HG03139 (cell line): ENCODE results near the gene MGAT4A.

Experiments
- ATAC-seq: cut with Tn5 transposase; IDR thresholded peaks from one replicate; pipeline ENCODE4 v1.9.1; 2021; ENCODE audit not compliant: unreplicated experiment

Gene MGAT4A

DNA sequence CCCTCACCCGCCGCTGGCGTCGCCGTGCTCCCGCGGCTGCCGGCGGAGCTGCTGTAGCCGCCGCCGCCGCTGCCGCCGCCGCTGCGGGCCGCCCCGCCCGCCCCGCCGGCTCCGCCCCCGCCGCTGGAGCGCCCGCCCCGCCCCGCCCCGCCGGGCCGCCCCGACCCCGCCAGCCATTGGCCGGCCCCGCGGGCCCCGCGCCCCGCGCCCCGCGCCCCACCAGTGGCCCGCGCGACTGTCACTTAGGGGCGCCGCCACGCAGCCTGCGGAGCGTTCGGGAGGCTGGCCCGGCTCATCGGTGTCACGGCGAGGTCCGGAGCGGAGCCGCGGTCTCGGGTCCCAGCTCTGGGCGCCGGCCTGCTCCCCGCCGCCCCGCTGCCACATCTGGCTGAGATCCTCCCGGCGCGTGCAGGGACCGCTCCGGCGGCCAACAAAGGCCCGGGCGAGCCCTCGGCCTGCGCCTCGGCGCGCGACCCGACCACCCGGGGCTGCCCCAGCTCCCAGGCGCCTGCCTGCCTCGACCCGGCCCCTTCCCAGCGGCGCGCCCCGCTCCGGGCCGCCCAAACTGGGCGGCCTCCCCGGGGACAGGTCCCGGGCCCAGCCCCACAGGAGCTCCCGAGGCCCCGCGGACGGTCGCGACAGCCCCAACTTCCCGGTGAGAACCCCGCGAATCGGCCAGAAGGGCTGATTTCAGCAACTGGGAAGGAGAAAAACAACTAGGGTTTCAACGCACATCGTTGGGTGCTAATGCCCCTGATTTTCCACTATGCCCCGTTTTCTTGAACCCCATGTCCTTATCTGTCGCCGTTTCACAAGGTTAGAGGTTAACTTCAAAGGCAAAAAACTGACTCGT lies at the start of gene MGAT4A:
TSS of gene MGAT4A (minus strand) at position 92 of the 853 bp plus-strand sequence. CDS start 4,800 bp downstream, outside the sequence.
- ATAC-seq: peak; percentile 64

- ATAC-seq: no peak
Measured at GRCh38 chr2:98778741-98779483, 48.0 kb upstream of the MGAT4A start.

- ATAC-seq: no peak
Measured at GRCh38 chr2:98778151-98778550, 47.2 kb upstream of the MGAT4A start.

DNA sequence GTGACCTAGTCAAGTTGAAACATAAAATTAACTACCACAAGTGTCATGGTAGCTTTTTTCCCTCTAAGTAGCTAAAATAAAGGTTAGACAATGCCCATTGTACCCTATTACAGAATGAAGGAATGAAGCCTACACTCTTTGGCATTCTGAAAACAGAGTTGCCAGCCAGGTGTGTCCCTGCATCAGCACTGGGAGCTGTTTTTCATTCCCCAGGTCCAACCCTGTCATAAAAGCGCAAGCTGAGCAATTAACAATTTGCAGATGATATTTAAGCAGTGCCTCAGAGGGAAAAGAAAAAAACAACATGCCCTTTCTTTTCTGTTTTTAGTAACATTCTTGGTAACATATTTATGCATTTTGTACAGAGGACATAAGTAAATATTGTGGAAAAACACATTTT lies 46.8 kb upstream of the MGAT4A start:
- no peak for ATAC-seq

GRCh38 chr2:98777076-98777475 lies 46.1 kb upstream of the MGAT4A start:
- no peak for ATAC-seq

- ATAC-seq: no peak
Measured at GRCh38 chr2:98776136-98776535, 45.2 kb upstream of the MGAT4A start.

GRCh38 chr2:98775146-98775986 lies 44.4 kb upstream of the MGAT4A start:
- no peak for ATAC-seq

GRCh38 chr2:98773907-98774306 lies 43.0 kb upstream of the MGAT4A start:
- ATAC-seq: no peak

GRCh38 chr2:98773169-98773568 lies 42.2 kb upstream of the MGAT4A start:
- ATAC-seq: no peak

DNA sequence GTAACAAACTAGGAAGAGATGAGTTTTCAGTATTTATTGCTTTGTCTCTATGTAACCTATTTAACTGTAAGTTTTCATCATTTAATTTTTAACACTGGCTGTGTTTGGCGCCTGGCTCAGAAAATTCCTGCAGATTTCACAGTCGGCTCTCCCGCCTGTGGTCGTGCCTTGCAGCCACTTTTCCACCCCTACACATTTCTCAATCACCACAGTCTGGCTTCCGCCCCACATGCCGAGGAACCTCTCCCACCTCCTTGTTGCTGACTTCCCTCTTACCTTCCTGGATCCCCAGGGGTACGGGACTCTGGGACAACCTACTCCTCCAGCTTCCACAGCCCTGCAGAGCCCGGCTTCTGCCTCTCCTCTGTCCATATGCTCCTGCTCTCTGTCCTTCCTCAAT lies 41.6 kb upstream of the MGAT4A start:
- ATAC-seq: no peak

DNA sequence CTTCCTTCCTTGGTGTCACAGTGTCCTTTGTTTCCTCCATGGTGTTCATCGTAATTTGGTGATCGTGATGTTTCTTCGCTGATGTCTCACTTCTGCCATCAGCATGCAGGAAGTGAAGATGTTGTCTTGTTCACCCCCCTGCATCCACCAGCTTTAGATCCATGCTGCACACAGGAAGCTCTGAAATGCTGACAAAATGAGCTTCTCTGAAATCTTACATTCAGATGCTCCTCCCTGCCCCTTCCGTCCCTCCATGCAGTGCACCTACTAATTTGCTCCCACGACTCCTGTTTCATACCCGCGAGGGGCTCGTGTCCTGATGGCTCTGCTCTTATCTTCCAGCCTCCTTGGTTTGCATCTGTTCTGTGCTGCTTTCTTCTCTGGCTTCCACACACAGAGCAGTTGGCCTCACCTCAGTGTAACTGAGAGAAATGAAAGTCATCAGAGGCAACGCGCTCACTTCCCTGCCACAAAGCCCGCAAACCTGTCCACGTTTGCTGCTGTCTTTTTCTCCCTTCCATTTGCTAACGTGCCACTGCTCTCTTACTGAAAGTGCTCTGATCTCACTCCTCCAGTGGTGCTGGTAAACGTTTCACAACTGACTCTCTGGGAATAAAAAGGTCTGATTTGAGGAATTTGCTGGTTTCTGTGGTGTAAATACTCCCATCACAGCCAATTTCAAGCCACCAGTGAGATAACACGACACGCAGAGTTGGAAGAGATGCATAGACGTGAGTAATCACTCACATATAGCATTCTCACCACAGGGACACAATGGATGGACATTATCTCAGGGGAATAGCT lies 41.0 kb upstream of the MGAT4A start:
- no peak for ATAC-seq

DNA sequence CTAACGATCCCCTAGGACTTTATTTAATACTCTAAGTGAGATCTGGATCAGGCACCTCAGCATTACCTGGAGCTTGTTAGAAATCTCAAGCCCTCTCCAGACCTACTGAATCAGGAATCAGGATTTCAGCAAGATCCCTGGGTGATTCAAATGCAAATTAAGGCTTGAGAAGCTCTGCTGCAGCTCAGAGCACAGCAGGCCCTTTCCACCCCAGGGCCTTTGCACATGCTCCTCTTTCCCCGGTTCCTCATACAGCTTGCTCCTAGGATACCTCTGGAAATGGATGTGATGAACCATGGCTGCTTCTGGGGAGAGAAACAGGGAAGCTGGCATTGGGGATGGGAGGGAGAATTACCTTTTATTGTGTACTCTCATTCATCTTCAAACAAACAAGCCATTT lies 40.3 kb upstream of the MGAT4A start:
- no peak for ATAC-seq

DNA sequence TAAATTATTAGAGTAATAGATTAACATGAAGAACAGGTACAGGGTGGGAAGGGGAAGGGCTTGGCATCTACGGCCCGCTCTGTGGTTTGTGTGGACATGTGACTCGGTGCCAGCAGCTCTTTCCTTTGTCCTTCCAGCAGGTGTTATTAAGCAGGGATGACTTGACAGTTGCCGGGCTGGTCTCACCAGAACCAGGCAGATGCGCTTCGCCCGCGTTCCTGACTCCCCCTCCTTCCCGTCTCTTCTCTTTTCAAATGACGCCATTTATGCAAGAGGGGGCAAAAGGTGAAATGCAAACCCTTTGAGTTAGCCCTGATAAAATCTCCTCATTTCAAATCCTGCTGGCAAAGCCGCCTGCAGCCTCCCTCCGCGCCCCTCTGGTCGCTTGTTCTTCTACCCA lies 38.9 kb upstream of the MGAT4A start:
- no peak for ATAC-seq

DNA sequence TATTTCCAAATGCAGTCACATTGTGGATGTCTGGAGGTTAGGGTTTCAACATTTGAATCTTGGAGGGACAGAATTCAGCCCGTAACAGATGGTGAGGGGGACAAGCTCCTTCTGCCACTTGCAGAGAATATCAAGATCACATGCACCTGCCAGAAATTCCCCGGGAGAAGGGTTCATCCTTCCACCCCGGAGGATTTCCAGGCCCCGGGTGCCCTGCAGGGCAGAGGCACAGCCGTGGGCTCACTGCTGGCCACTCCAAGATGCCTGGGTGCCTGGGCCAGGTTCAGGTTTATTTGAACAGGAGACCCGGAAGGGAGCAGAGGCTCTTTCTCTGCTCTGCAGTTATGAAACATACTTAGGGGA lies 38.2 kb upstream of the MGAT4A start:
- ATAC-seq: no peak

DNA sequence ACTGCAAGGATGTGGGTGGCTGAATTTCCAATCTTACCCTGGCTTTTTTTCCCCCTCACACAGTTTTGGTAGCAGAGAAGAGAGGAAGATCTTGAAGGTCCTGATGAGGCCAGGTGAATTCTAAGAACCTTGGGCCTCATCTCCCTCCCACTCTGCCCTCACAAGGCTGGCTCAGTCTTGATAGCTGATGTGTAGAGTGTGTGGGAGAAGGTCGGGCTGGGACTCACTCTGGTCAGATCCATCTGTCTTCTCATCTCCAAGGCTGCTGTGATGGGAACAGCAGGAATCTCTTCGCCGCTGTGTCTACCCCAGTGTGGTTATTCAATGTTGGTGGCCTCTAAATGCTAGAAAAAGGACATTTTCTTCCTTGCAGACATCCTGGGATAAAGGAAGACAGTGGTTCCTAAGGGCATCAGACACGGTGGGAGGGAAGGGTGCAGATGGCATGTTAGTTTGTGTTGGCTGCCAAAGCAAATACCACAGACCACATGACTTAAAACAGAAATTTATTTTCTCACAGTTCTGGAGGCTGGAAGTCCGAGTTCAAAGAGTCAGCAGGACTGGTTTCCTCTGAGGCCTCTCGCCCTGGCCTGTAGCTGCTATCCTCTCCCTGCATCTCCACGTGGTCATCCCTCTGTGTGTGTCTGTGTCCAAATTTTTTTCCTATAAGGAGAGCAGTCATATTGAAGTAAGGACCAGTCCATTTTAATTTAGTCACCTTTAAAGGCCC lies 37.6 kb upstream of the MGAT4A start:
- ATAC-seq: no peak

GRCh38 chr2:98764499-98764898 lies 33.6 kb upstream of the MGAT4A start:
- ATAC-seq: no peak

DNA sequence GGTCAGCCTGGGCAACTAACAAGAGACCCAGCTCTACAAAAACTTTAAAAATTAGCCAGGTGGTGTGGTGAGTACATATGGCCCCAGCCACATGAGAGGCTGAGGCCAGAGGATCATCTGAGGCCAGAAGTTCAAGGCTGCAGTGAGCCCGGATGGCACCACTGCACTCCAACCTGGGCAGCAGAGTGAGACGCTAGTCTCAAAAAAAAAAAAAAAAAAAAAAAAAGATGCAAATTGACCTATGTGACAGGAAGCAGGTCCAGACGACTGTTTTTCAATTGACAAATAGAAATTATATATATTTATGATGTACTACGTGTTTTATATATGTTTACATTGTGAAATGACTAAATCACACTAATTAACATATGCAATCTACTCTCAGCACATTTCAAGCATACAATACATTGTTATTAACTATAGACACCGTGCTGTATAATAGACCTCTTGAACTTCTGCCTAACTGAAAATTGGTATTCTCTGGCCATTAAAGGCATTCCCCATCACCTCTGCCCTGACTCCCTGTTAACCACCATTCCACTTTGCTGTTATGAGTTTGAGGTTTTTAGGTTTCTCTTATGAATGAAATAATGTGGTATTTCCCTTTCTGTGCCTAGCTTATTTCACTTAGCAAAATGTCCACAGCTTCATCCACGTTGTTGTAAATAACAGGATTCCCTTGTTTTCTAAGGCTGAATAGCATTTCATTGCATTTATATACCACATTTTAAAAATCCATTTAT lies 32.4 kb upstream of the MGAT4A start:
- ATAC-seq: no peak

DNA sequence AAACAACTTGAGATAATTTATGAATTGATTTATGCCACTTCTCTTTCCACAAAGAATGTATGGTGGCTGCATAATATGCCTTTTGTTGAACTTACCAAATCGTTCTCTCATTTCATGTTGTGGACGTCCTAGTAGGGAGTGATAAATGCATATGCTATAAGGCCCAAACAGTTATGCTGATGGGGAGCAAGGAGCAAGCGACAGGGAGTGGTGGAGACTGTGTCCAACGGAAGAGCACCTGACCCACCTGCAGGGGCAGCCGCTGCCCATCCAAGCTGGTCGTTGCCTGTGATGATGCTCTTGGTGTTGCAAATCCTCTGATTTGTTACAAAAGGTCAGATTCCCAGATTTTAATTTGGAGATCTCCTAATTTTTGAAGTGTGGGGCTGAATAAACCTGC lies 31.0 kb upstream of the MGAT4A start:
- ATAC-seq: no peak

DNA sequence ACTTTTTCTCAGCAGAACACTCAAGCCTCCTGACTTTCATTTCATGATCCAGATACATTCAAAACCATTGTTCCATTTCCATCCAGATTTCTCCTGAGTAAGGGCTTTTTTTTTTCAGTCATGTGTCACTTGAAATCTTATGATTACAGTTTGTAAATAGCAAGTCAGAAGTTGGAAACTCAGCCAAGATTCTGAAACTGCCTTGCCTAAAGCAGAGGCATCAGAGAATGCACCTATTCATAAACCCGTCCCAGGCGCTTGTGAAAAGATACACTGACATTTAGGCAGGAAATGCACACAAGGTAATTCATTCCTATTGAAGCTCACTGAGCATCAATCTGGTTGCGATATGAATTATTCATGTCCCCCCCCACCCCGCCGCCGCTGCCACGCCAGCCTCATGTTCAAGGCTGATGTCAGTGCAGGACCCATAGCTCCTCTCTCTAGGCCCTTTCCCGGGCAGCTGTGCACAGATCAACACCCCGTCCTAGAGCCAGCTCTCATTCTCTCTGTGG lies 30.4 kb upstream of the MGAT4A start:
- ATAC-seq: no peak
